SH-SY5Y (cell line): ENCODE measurements around the gene CARS1.

Experiments
- GATA2 ChIP-seq: IDR thresholded peaks from 2 replicates; pipeline ENCODE4 v1.6.1; 2011; ENCODE audit warnings: mild to moderate bottlenecking, low read depth, low read length
- GATA3 ChIP-seq: IDR thresholded peaks from 2 replicates; pipeline ENCODE4 v1.6.1; 2011; ENCODE audit warnings: low read depth, mild to moderate bottlenecking, low read length, moderate library complexity

GRCh38 chr11:3085052-3085451 lies 27.8 kb upstream of the CARS1 start:
- TF ChIP-seq GATA2: no peak
- no peak for TF ChIP-seq GATA3
